Tibial artery (tissue), 4 donors: ENCODE results near the gene PRDM5.

ENCODE experiments used
- DNase-seq, 2 donors: peaks; one replicate each; pipeline ENCODE4 v3.0.0-alpha.2; 2019
- H3K27ac ChIP-seq, 2 donors: fragments of 200-600 bp; sonication (generic) in 1 of 2; 1 replicate in 1 of 2; 2 replicates in 1 of 2; pipeline ENCODE4 v1.5.1; 2018 to 2019; ENCODE audit warnings: mild to moderate bottlenecking in 1 of 2
- H3K27me3 ChIP-seq, 2 donors: fragments of 200-600 bp; sonication (generic) in 1 of 2; one replicate each; pipeline versions ENCODE4 v1.5.1 to v1.6.0; 2016 to 2019
- H3K36me3 ChIP-seq, 3 donors: fragments of 200-600 bp; sonication (generic) in 2 of 3; one replicate each; pipeline ENCODE4 v1.5.1; 2016 to 2019; ENCODE audit warnings: mild to moderate bottlenecking in 2 of 3
- H3K4me1 ChIP-seq, 4 donors: fragments of 200-600 bp; sonication (generic) in 2 of 4; 1 replicate in 3 of 4; 2 replicates in 1 of 4; pipeline ENCODE4 v1.5.1; 2016 to 2019
- H3K4me3 ChIP-seq, 2 donors: fragments of 200-600 bp; sonication (generic) in 1 of 2; 1 replicate in 1 of 2; 2 replicates in 1 of 2; pipeline ENCODE4 v1.5.1; 2018 to 2019; ENCODE audit warnings: mild to moderate bottlenecking in 2 of 2
- H3K9me3 ChIP-seq, 3 donors: fragments of 200-600 bp; sonication (generic) in 1 of 3; one replicate each; pipeline ENCODE4 v1.5.1; 2016 to 2019
- CTCF ChIP-seq, 2 experiments: fragments of 200-600 bp in 1 of 2; fragments of 450-650 bp in 1 of 2; IDR thresholded peaks; one replicate each; pipeline ENCODE4 v1.5.1; 2017 to 2019; ENCODE audit warnings: antibody characterized with exemption in 2 of 2, mild to moderate bottlenecking in 1 of 2, moderate library complexity in 1 of 2
- intact Hi-C: fragments of 100-400 bp; cut with DNase I; formaldehyde crosslinking; loops from one replicate; pipeline ENCODE4 v1.15.0; 2023; ENCODE audit warnings: low total_unique reads

The PRDM5 gene

GRCh38 chr4:120903419-120903818, 19.1 kb downstream of the PRDM5 start:
- intact Hi-C loops, result loop anchor here (5.0 kb wide), 1 partner anchor 1404 kb away; no protein-coding TSS in a partner anchor
- no peaks in the 10 kb centered on the region for H3K27me3 ChIP-seq
- H3K4me1 ChIP-seq, result no peaks in the 10 kb centered on the region
- no peaks in the 10 kb centered on the region for H3K9me3 ChIP-seq
- H3K4me3 ChIP-seq, result no peak overlapping the region
- H3K36me3 ChIP-seq, result peaks cover 4 to 6% (median 4%) of the 10 kb centered on the region in 3 donors
- H3K27ac ChIP-seq, result no peak overlapping the region
- no peak for DNase-seq
- no peak for TF ChIP-seq CTCF (IDR thresholded peaks at IDR 0.05)

GRCh38 chr4:120902925-120903324, 19.6 kb downstream of the PRDM5 start:
- no peak for DNase-seq

GRCh38 chr4:120901731-120902130, 20.8 kb downstream of the PRDM5 start:
- no peak for TF ChIP-seq CTCF (IDR thresholded peaks at IDR 0.05)
- no peak for DNase-seq
- H3K27ac ChIP-seq, result no peak overlapping the region
- H3K4me3 ChIP-seq, result no peak overlapping the region
- no peaks in the 10 kb centered on the region for H3K4me1 ChIP-seq
- intact Hi-C loops, result loop anchor here (5.0 kb wide), 1 partner anchor 1406 kb away; no protein-coding TSS in a partner anchor
- H3K27me3 ChIP-seq, result no peaks in the 10 kb centered on the region
- no peaks in the 10 kb centered on the region for H3K9me3 ChIP-seq
- peaks cover under 1 to 6% (median 4%) of the 10 kb centered on the region in 3 donors for H3K36me3 ChIP-seq

More at GRCh38 chr4:120902925-120903324, 19.6 kb downstream of the PRDM5 start:
- Histone ChIP-seq H3K27me3 (no peaks in the 10 kb centered on the region), H3K36me3 (peaks cover 4 to 6% (median 4%) of the 10 kb centered on the region in 3 donors), H3K4me3 (no peak overlapping the region), H3K4me1 (no peaks in the 10 kb centered on the region), H3K27ac (no peak overlapping the region), H3K9me3 (no peaks in the 10 kb centered on the region)
- intact Hi-C loops, result loop anchor here (5.0 kb wide), 1 partner anchor 1404 kb away; no protein-coding TSS in a partner anchor
- TF ChIP-seq CTCF (IDR thresholded peaks at IDR 0.05), result no peak

DNA sequence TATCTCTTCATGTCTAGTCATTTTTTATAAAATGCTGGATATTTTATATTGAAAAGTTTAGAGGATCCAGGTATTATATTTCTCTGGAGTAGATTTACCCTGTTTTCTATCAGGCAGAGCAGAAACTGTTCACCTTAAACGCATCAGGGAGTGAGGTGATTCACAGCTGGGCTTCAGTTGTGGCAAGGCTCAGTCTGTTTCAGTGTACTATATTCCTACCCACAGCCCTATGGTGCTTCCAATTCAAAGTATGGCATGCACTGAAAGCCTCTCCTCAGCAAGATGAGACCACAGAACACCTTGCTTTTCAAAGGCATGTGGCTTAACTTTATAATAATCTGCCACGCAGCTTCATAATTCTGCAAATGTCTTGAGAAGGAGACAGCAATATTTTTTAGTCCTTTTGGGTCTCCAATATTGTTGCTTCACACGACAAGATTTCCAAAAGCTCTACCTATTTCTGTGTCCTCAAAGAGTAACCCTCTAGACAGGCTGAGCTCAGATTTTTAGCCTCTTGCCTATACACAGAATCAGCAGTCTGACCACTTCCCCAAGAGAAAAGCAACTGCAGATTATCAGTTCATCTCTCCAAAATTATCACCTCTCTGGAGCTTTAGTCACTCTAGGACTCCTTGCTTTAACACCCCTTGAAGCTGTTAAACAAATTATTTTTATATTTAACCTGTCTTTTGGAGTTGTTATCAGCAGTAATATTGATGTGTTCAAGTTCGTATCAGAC, 24.4 kb downstream of the PRDM5 start:
- TF ChIP-seq CTCF (IDR thresholded peaks at IDR 0.05), result no peak
- Histone ChIP-seq H3K36me3 (peaks cover 0 to 6% (median 0%) of the 10 kb centered on the region in 3 donors), H3K4me1 (no peaks in the 10 kb centered on the region), H3K27me3 (no peaks in the 10 kb centered on the region), H3K4me3 (no peak overlapping the region), H3K27ac (no peak overlapping the region), H3K9me3 (no peaks in the 10 kb centered on the region)
- DNase-seq, result no peak
- intact Hi-C loops, result no loop called here

DNA sequence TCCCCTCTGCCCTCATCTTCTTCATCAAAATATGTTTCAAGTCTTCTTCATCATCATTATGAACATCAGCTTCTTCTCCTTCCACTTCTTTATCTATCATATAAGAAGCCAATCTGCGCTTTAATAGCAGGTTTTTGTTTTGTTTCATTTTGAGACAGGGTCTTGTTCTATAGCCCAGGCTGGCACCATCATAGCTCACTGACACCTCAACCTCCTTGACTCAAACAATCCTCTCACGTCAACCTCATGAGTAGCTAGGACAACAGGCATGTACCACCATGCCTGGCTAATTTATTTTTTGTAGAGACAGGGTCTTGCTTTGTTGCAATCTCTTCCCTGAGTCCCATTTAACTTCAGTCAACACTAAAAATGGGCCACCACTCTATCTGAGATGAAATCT, 27.0 kb downstream of the PRDM5 start:
- TF ChIP-seq CTCF (IDR thresholded peaks at IDR 0.05), result no peak
- no peaks in the 10 kb centered on the region for H3K4me1 ChIP-seq
- no peaks in the 10 kb centered on the region for H3K27me3 ChIP-seq
- DNase-seq, result no peak
- intact Hi-C loops, result no loop called here
- peaks cover 0 to 6% (median 0%) of the 10 kb centered on the region in 3 donors for H3K36me3 ChIP-seq
- no peak overlapping the region for H3K4me3 ChIP-seq
- no peaks in the 10 kb centered on the region for H3K9me3 ChIP-seq
- H3K27ac ChIP-seq, result no peak overlapping the region
